ENCODE results near the gene TMOD1.
A peak's percentile ranks its signal among the peaks of the same experiment; 100 is the strongest.
"Not testable (repeated sequence)": the region's sequence is repeated elsewhere in the genome, so short reads cannot be mapped to it uniquely, and the experiment has no call there.

TMOD1 gene

DNA sequence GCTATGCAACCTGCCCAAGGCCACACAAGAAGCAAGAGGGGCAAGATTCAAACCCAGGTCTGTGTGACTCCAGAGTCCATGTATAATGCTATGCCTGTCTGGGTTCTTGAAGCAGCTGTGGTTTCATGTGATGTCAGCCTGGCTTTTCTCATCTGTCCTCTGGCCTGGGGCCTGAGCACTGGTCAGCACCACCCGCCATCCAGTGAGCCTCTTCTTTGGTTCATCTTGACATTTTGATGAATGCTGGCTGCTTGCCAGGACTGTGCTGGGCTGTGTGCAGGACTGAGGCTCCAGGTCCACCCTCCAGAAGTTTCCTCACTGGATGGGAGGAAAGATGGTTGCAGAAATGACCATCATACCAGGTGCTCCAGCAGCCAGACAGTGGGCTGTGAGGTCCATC is 70.2 kb downstream of the TMOD1 start:
- DNase-seq: no peak

DNA sequence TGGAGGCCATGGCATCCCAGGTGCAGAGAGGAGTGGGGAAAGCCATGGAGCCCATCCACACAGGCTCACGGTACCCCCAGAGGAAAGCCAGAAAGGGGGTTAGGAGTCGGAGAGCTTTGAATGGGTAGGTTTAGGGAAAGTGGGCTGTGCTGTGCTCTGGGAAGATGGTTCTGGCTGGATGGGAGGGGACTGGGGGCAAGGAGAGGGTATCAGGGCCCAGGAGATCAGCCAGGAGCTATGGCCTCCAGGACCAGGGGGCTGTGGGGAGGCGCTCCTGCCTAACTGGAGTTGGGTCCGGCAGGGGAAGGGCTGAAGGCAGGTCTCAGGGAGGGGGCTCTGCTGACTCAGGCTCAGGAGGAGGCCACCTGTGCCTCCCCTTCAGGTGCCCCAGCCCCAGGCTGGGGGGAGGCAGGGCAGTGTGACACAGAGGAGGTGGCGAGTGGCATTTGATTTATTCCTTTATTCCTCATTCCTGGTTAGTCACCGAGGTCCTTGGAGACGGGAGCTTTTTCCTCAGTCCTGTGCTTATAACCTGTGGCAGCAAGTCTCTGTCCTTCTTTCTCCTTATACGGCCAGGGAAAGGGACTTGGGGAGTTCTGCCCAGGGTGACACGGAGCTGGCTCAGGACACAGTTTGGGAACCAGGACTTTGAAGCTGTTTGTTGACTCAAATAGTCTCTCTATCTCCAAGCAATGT is 70.9 kb downstream of the TMOD1 start:
- no peak for DNase-seq

DNA sequence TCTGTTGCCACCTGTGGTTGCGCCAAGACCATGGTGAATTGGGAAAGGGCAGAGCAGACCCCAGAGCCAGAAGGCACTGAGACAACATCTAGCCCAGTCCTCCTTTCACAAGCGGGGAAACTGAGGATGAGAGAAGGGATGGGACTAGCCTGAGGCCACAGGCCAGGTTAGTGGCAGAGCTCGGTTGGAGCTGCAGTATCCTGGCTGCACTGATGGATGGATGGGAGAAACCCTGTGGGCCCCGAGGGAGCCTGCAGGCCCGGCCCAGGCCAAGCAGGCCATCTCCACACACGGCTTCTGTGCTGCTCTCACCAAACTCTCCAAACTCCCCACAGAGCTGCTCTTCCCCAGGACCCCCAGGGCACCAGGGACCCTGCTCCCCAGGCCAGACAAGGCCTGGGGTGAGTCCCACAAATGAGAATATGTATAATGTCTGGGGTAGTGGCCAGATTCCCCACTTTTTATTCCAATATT is 71.5 kb downstream of the TMOD1 start:
- no peak for DNase-seq

DNA sequence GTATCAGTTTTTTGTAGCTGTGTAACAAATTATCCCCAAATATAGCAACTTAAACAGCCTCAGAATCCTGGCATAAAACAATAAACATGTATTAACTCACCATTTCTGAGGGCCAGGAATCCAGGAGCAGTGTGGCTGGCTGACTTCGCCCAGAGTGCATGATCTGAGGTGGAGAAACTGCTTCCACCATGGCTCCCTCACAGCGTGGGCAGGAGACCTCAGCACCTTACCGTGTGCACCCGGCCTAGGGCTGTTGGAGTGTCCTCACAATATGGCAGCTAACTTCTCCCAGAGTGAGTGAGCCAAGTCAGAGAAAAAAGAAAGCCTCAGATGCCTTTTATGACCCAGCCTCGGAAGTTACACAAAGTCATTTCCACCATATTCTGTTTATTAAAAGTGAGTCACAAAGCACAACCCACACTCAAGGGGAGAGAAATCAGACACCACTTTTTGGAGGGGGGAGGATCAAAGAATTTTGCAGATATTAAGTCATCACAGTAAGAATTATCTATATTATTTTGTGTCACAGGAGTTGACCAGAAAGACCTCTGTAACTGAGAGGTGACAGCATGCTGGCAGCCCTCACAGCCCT is 72.1 kb downstream of the TMOD1 start:
- no peak for DNase-seq

DNA sequence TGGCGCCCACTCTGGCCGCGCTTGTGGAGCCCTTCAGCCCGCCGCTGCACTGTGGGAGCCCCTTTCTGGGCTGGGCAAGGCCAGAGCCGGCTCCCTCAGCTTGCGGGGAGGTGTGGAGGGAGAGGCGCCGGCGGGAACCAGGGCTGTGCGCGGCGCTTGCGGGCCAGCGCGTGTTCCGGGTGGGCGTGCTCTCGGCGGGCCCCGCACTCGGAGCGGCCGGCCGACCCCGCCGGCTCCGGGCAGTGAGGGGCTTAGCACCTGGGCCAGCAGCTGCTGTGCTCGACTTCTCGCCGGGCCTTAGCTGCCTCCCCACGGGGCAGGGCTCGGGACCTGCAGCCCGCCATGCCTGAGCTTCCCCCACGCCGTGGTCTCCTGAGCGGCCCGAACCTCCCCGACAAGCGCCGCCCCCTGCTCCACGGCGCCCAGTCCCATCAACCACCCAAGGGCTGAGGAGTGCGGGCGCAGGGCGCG is 72.7 kb downstream of the TMOD1 start:
- DNase-seq: not testable (repeated sequence)

DNA sequence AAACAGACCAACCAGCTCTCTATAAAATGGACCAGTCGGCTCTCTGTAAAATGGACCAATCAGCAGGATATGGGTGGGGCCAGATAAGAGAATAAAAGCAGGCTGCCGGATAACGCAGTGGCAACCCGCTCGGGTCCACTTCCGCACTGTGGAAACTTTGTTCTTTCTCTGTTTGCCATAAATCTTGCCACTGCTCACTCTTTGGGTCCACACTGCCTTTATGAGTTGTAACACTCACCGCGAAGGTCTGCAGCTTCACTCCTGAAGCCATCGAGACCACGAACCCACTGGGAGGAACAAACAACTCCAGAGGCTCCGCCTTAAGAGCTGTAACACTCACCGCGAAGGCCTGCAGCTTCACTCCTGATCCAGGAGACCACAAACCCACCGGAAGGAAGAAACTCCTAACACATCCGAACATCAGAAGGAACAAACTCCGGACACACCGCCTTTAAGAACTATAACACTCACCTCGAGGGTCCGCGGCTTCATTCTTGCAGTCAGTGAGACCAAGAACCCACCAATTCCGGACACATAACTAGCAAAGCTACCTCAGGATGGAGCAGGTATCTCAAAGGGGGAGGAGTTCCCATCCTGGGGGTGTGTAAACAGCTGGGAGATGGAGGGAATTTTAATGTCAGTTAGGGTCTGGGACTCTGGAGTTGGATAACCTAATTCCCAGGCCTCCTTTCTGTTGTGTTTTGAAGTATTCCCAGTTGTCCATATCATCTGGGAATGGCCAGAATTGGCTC is 73.6 kb downstream of the TMOD1 start:
- DNase-seq: not testable (repeated sequence)

DNA sequence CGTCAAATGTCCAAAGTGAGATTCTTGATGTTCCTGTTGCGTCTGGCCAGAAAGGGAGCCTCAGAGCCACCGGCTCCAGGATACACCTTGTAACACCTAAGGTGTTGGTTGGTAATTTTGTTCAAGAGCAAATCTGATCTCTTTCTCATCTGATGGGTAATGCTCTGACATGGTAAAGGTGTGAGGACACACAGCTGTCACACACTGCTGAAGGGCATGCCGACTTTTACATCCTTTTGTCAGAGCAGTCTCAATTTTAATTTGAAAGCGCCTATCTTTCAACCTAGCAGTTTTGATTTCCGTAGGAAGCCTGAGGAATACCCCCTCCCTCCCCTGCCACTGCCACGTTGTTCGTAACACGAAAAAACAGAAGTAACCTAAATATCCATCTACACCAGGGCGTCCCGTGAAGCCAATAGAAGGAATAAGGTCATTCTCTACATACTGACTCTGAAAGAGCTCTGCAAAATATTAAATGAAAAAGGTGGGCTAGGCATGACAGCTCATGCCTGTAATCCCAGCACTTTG is 74.3 kb downstream of the TMOD1 start:
- DNase-seq: no peak

DNA sequence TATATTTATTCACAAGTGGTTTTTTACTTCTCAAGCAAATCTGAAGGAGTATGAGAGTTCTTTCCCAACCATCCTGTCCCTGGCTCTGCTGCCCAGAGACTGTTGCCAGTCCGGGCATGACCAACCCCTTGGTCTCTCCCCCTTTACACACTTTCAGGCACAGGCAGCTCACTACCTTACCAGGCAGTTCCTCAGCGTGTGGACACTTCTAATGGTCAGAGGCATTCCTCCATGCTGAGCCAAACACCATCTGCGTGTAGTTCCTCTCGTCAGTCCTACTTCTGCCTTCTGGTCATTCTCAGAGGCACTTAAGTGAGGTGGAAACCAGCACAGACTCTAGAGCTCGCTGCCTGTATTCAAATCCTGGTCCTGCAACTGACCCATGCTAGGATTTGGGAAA is 75.6 kb downstream of the TMOD1 start:
- DNase-seq: no peak

DNA sequence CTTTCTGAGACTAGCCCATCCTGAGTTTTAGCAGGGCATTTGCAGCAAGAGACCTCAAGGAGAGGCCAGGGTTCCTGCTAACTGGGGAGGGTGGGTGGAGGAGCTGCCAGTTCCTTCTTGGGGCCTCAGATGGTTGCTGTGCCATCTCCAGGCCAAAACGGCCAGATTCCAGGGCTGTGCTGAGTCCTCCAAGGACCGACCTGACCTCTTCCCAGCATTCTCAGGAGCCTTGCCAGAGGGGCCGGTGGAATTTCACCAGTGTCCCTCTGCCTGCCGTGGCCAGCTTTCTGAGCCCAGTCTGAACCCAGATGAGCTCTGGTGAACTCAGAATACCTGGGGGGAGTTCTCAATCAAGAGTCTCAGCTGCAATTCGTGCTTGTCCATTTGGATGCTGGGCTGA is 77.4 kb downstream of the TMOD1 start:
- no peak for DNase-seq

DNA sequence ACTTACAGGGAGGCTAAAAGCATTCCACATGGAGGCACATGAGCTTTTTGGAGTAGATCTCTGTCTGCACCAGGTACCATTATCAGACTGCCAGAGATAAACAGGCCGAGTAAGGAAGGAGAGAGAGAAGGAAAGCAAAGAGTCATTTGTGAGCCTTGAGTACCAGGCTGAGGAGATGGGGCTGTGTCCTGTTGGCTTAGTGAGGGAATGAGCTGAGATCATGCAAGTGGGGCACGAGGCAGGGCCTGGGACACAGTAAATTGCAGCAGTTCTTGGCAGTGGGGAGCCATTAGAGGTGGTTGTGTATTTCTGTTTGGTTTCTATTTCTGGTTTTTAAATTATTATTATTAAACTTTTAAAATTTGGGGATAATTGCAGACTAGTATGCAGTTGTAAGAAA is 78.4 kb downstream of the TMOD1 start:
- no peak for DNase-seq

DNA sequence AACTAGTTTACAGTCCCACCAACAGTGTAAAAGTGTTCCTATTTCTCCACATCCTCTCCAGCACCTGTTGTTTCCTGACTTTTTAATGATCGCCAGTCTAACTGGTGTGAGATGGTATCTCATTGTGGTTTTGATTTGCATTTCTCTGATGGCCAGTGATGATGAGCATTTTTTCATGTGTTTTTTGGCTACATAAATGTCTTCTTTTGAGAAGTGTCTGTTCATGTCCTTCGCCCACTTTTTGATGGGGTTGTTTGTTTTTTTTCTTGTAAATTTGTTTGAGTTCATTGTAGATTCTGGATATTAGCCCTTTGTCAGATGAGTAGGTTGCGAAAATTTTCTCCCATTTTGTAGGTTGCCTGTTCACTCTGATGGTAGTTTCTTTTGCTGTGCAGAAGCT is 80.1 kb downstream of the TMOD1 start:
- not testable (repeated sequence) for DNase-seq

DNA sequence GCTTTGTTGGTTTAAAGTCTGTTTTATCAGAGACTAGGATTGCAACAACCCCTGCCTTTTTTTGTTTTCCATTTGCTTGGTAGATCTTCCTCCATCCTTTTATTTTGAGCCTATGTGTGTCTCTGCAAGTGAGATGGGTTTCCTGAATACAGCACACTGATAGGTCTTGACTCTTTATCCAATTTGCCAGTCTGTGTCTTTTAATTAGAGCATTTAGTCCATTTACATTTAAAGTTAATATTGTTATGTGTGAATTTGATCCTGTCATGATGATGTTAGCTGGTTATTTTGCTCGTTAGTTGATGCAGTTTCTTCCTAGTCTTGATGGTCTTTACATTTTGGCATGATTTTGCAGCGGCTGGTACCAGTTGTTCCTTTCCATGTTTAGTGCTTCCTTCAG is 83.3 kb downstream of the TMOD1 start:
- DNase-seq: not testable (repeated sequence)

DNA sequence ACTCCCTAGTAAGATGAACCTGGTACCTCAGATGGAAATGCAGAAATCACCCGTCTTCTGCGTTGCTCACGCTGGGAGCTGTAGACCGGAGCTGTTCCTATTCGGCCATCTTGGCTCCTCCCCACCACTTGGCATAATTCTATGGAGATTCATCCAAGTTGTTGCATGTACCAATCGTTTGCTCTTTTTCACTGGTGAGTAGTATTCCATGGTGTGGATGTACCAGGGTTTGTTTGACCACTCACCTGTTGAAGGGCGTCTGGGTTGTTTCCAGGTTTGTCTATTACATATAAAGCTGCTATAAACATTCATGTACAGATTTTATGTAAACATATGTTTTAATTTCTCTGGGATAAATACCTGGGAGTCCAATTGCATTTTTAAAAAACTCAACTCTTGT is 85.4 kb downstream of the TMOD1 start:
- DNase-seq: not testable (repeated sequence)

DNA sequence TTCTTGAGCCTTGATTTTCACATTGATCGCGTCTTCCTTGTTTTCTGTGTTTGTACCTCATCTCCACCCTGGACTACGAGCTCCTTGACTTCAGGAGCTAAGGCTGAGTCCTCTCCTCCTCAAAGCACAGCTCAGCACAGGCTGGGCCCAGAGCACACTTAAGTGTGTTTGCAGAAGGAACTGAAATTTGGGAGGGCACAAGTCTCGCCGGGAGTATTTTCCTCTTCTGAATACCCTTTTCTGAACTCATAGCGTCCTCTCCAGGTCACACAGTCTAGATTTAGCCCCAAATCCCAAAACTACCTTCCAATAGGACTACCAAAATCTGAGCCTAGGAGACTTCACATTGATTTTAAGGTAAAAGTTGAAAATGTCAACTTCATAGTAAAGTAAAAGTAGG is 90.1 kb downstream of the TMOD1 start:
- DNase-seq: no peak

DNA sequence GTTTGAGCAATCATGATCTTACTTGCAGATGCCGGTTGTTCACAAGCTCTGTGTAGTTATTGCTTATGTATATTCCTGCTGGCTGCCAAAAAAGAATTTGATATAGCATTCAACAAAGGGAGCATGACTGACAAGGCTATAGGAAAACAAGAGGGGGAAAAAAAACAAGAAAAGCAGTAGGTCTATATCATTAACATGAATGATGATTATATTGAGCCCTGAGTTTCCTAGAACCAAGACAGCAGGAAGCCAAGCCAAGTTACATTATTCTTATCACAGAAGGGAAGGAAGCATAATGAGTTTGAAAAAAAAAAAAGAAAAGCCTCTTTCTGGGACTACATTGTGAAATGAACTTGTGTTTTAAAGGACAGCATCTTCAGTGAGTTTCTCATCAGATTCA is 90.7 kb downstream of the TMOD1 start:
- DNase-seq: no peak

DNA sequence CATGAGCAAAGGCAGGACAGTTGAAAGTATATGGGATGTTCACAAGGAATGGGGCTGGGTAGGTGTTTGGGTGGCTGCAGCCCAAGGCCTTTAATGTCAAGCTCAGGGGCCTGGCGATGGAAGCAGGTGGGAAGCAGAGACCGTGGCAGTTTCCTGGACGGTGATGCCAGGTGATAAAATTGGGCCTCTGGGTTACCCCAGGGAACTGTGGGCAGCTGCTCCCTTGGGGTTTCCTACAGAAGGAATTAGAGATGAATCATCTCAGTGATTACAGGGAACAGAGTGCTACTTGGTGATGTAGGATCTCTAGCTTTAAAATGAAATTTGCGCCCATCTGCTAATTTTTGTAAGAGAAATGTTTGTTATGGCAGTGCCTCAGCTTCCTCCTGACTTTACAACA is 92.5 kb downstream of the TMOD1 start:
- peak; percentile 69 to 78 for DNase-seq

DNA sequence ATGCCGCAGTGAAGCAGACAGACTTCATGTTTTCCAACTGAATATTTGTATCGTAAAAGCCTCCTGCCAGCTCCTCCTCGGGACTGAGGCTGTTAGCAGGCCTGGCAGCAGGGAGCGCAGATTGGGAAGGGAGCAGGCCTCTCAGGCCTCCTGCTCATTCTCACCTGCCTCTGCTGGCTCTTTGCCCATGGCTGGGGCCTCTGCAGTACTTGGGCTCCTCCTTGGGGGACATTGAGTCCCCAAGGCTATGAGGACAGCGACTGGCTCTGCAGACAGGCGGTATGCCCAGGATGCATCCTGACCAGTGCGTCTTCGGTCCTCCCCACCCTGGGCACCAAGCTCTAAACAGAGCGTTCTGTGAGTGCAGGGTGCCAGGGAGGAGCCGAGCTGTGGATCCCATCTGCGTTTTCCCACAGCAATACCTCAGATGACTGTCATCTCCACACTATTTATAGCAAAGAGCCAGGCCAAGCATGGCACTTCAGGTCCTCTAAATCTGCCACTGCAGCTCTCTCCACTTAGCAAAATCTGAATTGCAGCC is 93.0 kb downstream of the TMOD1 start:
- DNase-seq: peak; percentile 69 to 78

DNA sequence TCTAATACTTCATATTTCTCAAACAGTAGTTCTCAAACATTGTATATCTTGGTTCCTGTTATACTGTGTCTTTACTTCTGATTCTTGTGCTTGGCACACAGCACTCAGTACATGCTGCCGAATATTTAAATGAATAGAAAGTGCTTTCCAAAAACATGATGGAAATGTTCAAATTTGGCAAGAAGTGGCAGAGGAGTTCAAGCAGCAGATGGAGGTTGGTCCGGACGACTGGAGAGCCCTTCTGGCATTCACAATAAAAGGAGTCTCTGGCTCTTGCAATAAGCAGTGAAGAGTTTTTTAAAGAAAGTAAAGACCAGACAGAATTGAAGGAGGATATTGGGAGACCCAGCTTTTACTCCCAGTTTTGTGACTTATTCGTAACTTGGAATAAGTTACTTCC is 95.4 kb downstream of the TMOD1 start:
- no peak for DNase-seq

DNA sequence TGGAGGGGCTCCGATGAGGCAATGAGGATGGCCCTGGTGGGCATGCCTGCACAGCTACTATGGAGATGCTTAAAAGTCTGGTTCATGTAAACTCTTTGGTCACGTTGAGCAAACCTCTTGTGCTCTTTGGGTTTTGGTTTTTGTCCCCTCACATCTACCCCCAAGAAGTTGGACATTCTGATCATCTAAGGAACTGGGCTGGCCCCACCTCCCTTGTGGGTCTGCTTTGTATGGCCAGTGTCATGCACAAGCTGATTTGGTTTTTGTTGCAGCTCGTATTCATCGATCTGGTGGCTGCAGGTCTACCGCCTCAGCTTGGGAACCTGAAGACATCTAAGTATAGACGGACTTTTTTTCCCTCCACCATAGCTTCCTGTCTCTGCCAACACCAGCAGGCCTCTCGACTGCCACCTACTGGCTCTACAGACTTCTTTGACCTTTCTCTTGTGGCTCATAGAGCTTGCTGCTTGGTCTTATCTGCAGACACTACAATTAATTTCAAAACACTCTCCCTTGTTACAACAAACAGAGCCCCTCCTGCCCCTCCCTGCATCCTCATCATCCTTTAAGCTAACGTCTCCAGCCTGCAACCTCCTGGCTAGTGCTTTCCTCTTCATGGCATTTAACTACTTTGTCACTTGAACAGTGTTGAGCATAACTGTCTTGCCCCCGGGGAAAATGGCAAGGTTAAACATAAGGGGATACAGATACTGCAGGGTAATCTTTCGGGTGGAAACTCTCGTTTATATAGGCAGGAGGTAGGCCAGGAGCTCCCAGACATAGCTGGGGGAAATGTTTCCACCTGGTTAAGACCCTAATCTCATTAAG is 97.2 kb downstream of the TMOD1 start:
- DNase-seq: peak; percentile 57 to 80

DNA sequence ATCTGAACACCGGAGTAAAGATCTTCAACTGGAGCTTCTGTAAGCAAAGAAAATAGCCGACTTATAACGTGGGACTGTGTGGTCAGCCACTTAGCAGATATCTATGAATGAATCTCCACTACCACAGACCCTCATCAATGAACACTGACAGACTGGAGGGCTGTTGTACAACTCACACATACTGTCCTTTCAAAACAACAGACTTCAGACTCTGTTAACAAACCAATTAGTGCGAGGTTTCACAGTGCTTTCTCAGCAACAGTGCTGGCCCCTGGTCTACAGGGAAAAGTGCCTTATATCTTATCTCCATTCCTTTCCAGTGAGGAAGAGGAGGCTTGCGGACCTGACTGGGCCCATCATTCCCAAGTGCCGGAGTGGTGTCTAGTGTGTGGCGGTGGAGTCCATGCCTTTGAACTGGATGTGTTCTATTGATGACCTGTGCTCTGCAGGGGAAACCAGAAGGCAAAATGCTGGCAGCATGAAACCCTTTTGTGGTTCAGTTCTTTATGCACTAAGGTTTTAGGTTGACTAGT is 97.9 kb downstream of the TMOD1 start:
- DNase-seq: no peak

DNA sequence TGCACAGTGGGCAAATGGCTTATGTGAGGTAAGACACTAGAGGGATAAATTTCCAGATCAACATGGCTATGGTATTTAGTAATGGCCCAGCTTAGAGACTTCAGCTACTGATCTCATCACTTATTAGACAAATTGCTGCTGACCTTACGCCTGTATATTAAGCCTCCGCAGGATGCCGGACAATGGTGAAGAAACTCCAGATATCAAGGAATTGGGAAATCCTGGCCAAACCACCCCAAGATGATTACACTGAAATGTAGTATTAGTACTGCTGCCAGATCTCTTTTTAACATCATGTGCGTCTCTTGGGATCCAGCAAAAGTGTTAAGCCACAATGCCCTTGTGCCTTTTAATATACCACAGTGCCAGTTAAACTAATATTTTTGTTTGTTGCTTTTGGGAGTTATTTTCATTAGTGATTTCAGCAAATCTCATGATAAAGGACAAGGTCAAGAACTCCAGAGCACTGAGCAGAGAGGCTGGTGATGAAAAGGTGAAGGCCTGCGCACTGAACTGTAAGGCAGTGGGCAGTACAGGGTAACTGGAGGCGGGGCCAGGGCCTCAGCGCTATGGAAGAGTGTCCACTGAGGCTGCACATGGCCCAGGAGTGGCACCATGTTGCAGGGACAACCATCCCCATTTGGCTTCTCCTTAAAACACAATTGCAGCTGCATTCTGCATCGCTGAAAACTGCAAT is 99.2 kb downstream of the TMOD1 start:
- no peak for DNase-seq

All from NCI-H526 (cell line).